Endothelial cell of umbilical vein (primary cell): ENCODE measurements around the gene THAP4.

Source experiments
- GATA2 ChIP-seq: IDR thresholded peaks from 2 replicates; pipeline ENCODE4 v1.7.0; 2011; ENCODE audit warnings: low read depth, mild to moderate bottlenecking, moderate library complexity, mixed read lengths, low read length; ENCODE audit not compliant: insufficient read length, insufficient read depth
- JUN ChIP-seq: IDR thresholded peaks from 2 replicates; pipeline ENCODE4 v1.6.1; 2011; ENCODE audit warnings: borderline replicate concordance, low read depth; ENCODE audit not compliant: insufficient read length, insufficient read depth
- MYC ChIP-seq: IDR thresholded peaks from one replicate; pipeline ENCODE4 v1.6.1; 2011; ENCODE audit warnings: mild to moderate bottlenecking, low read depth, low read length
- POLR2A ChIP-seq: IDR thresholded peaks from 2 replicates; pipeline ENCODE4 v1.6.1; 2012; ENCODE audit warnings: low read depth, mild to moderate bottlenecking, control low read depth, low read length
- POLR2AphosphoS5 ChIP-seq: IDR thresholded peaks from 2 replicates; pipeline ENCODE4 v1.6.1; 2012; ENCODE audit warnings: low read depth, mild to moderate bottlenecking, control low read depth, low read length, moderate library complexity; ENCODE audit not compliant: insufficient read depth
- TF ChIP-seq, protein P1 (sequence below): IDR thresholded peaks from 2 replicates; pipeline ENCODE4 v1.6.1; 2011; ENCODE audit not compliant: insufficient read depth, insufficient read length
- TF ChIP-seq, protein P2 (sequence below), 2 donors: IDR thresholded peaks; 1 replicate in 1 of 2; 2 replicates in 1 of 2; pipeline ENCODE4 v1.5.1; 2011; ENCODE audit warnings: low read length in 2 of 2, mild to moderate bottlenecking in 2 of 2, moderate library complexity in 2 of 2, control low read depth in 1 of 2, inconsistent platforms in 1 of 2, low read depth in 1 of 2; ENCODE audit not compliant: insufficient read depth in 1 of 2; ENCODE audit errors: extremely low read depth in 1 of 2

DNA sequence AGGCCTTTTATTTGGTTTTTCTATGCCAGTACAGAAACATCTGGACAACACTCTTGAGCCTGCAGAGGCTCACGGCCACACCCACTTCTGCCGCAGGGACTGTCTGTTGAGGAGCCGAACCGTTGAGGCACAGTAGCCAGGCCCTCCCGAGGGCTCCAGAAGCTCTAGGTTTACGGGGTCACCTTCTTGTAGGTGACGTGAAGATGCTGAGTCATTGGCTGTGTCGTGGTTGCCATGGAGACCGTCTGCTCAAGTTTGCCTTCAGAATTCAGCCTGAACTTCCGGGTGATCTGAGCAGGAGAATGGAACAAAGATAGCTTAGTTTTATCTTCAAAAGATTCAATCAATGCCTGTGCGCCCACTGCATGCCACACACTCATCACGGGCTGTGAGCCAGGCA lies 52.5 kb downstream of the THAP4 start:
- TF ChIP-seq, protein P1, sequence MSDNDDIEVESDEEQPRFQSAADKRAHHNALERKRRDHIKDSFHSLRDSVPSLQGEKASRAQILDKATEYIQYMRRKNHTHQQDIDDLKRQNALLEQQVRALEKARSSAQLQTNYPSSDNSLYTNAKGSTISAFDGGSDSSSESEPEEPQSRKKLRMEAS: no peak
- TF ChIP-seq, protein P2, sequence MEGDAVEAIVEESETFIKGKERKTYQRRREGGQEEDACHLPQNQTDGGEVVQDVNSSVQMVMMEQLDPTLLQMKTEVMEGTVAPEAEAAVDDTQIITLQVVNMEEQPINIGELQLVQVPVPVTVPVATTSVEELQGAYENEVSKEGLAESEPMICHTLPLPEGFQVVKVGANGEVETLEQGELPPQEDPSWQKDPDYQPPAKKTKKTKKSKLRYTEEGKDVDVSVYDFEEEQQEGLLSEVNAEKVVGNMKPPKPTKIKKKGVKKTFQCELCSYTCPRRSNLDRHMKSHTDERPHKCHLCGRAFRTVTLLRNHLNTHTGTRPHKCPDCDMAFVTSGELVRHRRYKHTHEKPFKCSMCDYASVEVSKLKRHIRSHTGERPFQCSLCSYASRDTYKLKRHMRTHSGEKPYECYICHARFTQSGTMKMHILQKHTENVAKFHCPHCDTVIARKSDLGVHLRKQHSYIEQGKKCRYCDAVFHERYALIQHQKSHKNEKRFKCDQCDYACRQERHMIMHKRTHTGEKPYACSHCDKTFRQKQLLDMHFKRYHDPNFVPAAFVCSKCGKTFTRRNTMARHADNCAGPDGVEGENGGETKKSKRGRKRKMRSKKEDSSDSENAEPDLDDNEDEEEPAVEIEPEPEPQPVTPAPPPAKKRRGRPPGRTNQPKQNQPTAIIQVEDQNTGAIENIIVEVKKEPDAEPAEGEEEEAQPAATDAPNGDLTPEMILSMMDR (IDR thresholded peaks at IDR 0.05; ENCODE audit: extremely low read depth in 1 of 2, insufficient read depth in 1 of 2, low read depth in 1 of 2, low read length in 2 of 2): no peak
- TF ChIP-seq POLR2A (no peak), POLR2AphosphoS5 (no peak), GATA2 (no peak), JUN (no peak), MYC (no peak)
